Fibroblast of villous mesenchyme (primary cell): ENCODE results near the gene NPAS1. TPM values are rescaled to one million over a fixed set of nuclear protein-coding genes. Genes with fewer than 3 reads are reported as not detected.
"Not testable (repeated sequence)": the region's sequence is repeated elsewhere in the genome, so short reads cannot be mapped to it uniquely, and the experiment has no call there.

ENCODE experiments used
- DNase-seq: peaks from one replicate; pipeline ENCODE4 v3.0.0-alpha.2; 2010; ENCODE audit warnings: low read depth
- H3K4me3 ChIP-seq: 2 replicates; pipeline ENCODE4 v1.5.1; 2011; ENCODE audit warnings: low read depth, mild to moderate bottlenecking, low read length
- CTCF ChIP-seq: IDR thresholded peaks from 2 replicates; pipeline ENCODE4 v1.5.1; 2012; ENCODE audit warnings: low read depth, mild to moderate bottlenecking, low read length; ENCODE audit not compliant: insufficient read depth
- total RNA-seq: library from RNA; depleted of rRNA; stranded (reverse); fragments of >200 nt; gene quantifications from 2 replicates; pipeline ENCODE4 v1.2.3, GENCODE V29; 2012

Gene NPAS1
- total RNA-seq, 1 donor, result 0.86 TPM

GRCh38 chr19:47003611-47004465 lies 15.8 kb upstream of the NPAS1 start:
- no peak overlapping the region for H3K4me3 ChIP-seq
- TF ChIP-seq CTCF, result no peak

GRCh38 chr19:47005164-47005641 lies 14.4 kb upstream of the NPAS1 start:
- H3K4me3 ChIP-seq, result no peak overlapping the region
- TF ChIP-seq CTCF, result no peak
- DNase-seq, result no peak

More at GRCh38 chr19:47003611-47004465, 15.8 kb upstream of the NPAS1 start:
- DNase-seq, result no peak

GRCh38 chr19:47005873-47006272 lies 13.8 kb upstream of the NPAS1 start:
- DNase-seq, result no peak
- no peak for TF ChIP-seq CTCF
- H3K4me3 ChIP-seq, result no peak overlapping the region

GRCh38 chr19:47006496-47006895 lies 13.1 kb upstream of the NPAS1 start:
- TF ChIP-seq CTCF, result no peak
- H3K4me3 ChIP-seq, result no peak overlapping the region
- no peak for DNase-seq

GRCh38 chr19:47010549-47010948 lies 9.1 kb upstream of the NPAS1 start:
- not testable (repeated sequence) for DNase-seq, H3K4me3 ChIP-seq

GRCh38 chr19:47012617-47013016 lies 7.0 kb upstream of the NPAS1 start:
- H3K4me3 ChIP-seq, result no peak overlapping the region
- DNase-seq, result no peak
- TF ChIP-seq CTCF, result no peak

GRCh38 chr19:47013041-47013517 lies 6.6 kb upstream of the NPAS1 start:
- H3K4me3 ChIP-seq, result no peak overlapping the region
- peak; percentile 66 for DNase-seq
- TF ChIP-seq CTCF, result peak; percentile 98
